PC-9 (cell line): Measurements from ENCODE around the gene KCNJ6. TPM values are rescaled to one million over a fixed set of nuclear protein-coding genes. Genes with fewer than 3 reads are reported as not detected.

Source experiments
- BruUV-seq: library from RNA; stranded (reverse); fragments of 400-500 nt; replicated peaks from 2 replicates; lab custom pipeline; 2021; lab: Mats Ljungman, UMichigan
- CTCF ChIA-PET: fragments of 300-600 bp; sonication (Branson Sonifier 250); formaldehyde crosslinking; loops from one replicate; lab custom pipeline; 2022; ENCODE audit warnings: antibody characterized with exemption; lab: Charles Lee
- POLR2A ChIA-PET: fragments of 300-600 bp; sonication (Branson Sonifier 250); formaldehyde crosslinking; loops from one replicate; lab custom pipeline; 2022; ENCODE audit warnings: antibody characterized with exemption; ENCODE audit not compliant: unreplicated experiment; lab: Charles Lee
- DNase-seq, 2 experiments: peaks; one replicate each; pipeline versions ENCODE4 v3.0.0 to v3.0.0-alpha.2; 2015 to 2022; ENCODE audit warnings: mixed read lengths in 1 of 2
- H2AFZ ChIP-seq: fragments of 200-600 bp; sonication (generic); 2 replicates; pipeline ENCODE4 v1.8.1; 2017; ENCODE audit warnings: antibody characterized with exemption
- H3F3A ChIP-seq: fragments of 200-600 bp; sonication (generic); 2 replicates; pipeline ENCODE4 v1.8.1; 2017; ENCODE audit warnings: antibody characterized with exemption, mild to moderate bottlenecking, low read depth; ENCODE audit not compliant: insufficient read depth
- H3K27ac ChIP-seq: fragments of 200-600 bp; sonication (generic); 2 replicates; pipeline ENCODE4 v1.6.1; 2016; ENCODE audit warnings: mixed run types
- H3K27me3 ChIP-seq: fragments of 200-600 bp; sonication (generic); 2 replicates; pipeline ENCODE4 v1.6.1; 2016; ENCODE audit warnings: low read depth, mixed run types; ENCODE audit not compliant: insufficient read depth
- H3K36me3 ChIP-seq: fragments of 200-600 bp; sonication (generic); 2 replicates; pipeline ENCODE4 v1.6.1; 2016; ENCODE audit warnings: low read depth, mixed run types
- H3K4me1 ChIP-seq: fragments of 200-600 bp; sonication (generic); replicated peaks from 2 replicates; pipeline ENCODE4 v1.6.1; 2016; ENCODE audit warnings: mixed run types; ENCODE audit not compliant: insufficient read depth
- H3K4me2 ChIP-seq: fragments of 200-600 bp; sonication (generic); 2 replicates; pipeline ENCODE4 v1.6.1; 2017; ENCODE audit warnings: mixed run types
- H3K4me3 ChIP-seq: fragments of 200-600 bp; sonication (generic); 2 replicates; pipeline ENCODE4 v1.6.1; 2016; ENCODE audit warnings: mixed run types
- H3K79me2 ChIP-seq: fragments of 200-600 bp; sonication (generic); 2 replicates; pipeline ENCODE4 v1.6.1; 2017; ENCODE audit warnings: low read depth, mixed run types
- H3K9me2 ChIP-seq: fragments of 200-600 bp; sonication (generic); 2 replicates; pipeline ENCODE4 v1.8.1; 2017; ENCODE audit warnings: mild to moderate bottlenecking; ENCODE audit not compliant: insufficient read depth
- H3K9me3 ChIP-seq: fragments of 200-600 bp; sonication (generic); 2 replicates; pipeline ENCODE4 v1.8.1; 2016; ENCODE audit warnings: low read depth; ENCODE audit not compliant: insufficient read depth
- H4K20me1 ChIP-seq: fragments of 200-600 bp; sonication (generic); 2 replicates; pipeline ENCODE4 v1.8.1; 2017; ENCODE audit not compliant: insufficient read depth
- CTCF ChIP-seq: fragments of 200-600 bp; sonication (generic); conservative IDR thresholded peaks from 2 replicates; pipeline ENCODE4 v1.6.1; 2017; ENCODE audit warnings: mixed run types, antibody characterized with exemption, mild to moderate bottlenecking, moderate library complexity
- EZH2 ChIP-seq: fragments of 200-600 bp; sonication (generic); IDR thresholded peaks from 2 replicates; pipeline ENCODE4 v1.8.0; 2017; ENCODE audit warnings: antibody characterized with exemption, low read depth
- intact Hi-C: fragments of 100-400 bp; cut with micrococcal nuclease; formaldehyde crosslinking; loops from one replicate; pipeline ENCODE4 v1.10.0; 2022; ENCODE audit not compliant: unreplicated experiment
- total RNA-seq: library from RNA; stranded (reverse); gene quantifications from 2 replicates; pipeline ENCODE4 v1.2.3, GENCODE V29; 2021

Gene KCNJ6
- total RNA-seq, 1 experiment from 2014 or later = not detected

- TF ChIP-seq CTCF = no peak
- Histone ChIP-seq H3K9me3 (no peaks in the 10 kb centered on the region), H3K27ac (no peak overlapping the region), H3K9me2 (no peaks in the 10 kb centered on the region), H3K79me2 (no peaks in the 10 kb centered on the region), H3K27me3 (peaks cover 8% of the 10 kb centered on the region), H3K4me3 (no peak overlapping the region), H2AFZ (no peak overlapping the region), H3K4me1 (no peaks in the 10 kb centered on the region), H3F3A (no peaks in the 10 kb centered on the region), H3K4me2 (no peak overlapping the region), H4K20me1 (no peaks in the 10 kb centered on the region), H3K36me3 (no peaks in the 10 kb centered on the region)
- ChIA-PET CTCF (no interaction called here), POLR2A (no interaction called here)
- no peak for DNase-seq
- no TSS peak for BruUV-seq
- intact Hi-C loops = no loop called here
These were observed 46.6 kb downstream of the KCNJ6 start for GRCh38 chr21:37869661-37870060.

GRCh38 chr21:37868446-37869295 lies 47.6 kb downstream of the KCNJ6 start:
- Histone ChIP-seq H3K79me2 (no peaks in the 10 kb centered on the region), H3K27me3 (peaks cover 8% of the 10 kb centered on the region), H2AFZ (no peak overlapping the region), H3K36me3 (no peaks in the 10 kb centered on the region), H3F3A (no peaks in the 10 kb centered on the region), H3K27ac (no peak overlapping the region), H3K4me1 (no peaks in the 10 kb centered on the region), H3K4me2 (no peak overlapping the region), H3K4me3 (no peak overlapping the region), H3K9me2 (no peaks in the 10 kb centered on the region), H3K9me3 (no peaks in the 10 kb centered on the region), H4K20me1 (no peaks in the 10 kb centered on the region)
- no TSS peak for BruUV-seq
- ChIA-PET POLR2A (no interaction called here), CTCF (interaction anchor here (0.6 kb wide), 1 partner anchor 305 kb away, joined by 4 read pairs; no protein-coding TSS in a partner anchor)
- intact Hi-C loops = no loop called here
- TF ChIP-seq EZH2 = no peak
- TF ChIP-seq CTCF = no peak
- no peak for DNase-seq

- ChIA-PET POLR2A (no interaction called here), CTCF (no interaction called here)
- Histone ChIP-seq H3K27me3 (peaks cover 8% of the 10 kb centered on the region; the same call in 1 of the 2 replicates), H3K27ac (no peak overlapping the region), H3K9me2 (no peaks in the 10 kb centered on the region), H3K36me3 (no peaks in the 10 kb centered on the region), H4K20me1 (no peaks in the 10 kb centered on the region), H3K4me2 (no peak overlapping the region), H3K79me2 (no peaks in the 10 kb centered on the region), H3K4me3 (no peak overlapping the region), H3F3A (no peaks in the 10 kb centered on the region), H2AFZ (no peak overlapping the region), H3K9me3 (no peaks in the 10 kb centered on the region), H3K4me1 (no peaks in the 10 kb centered on the region)
- no peak for TF ChIP-seq CTCF
- TF ChIP-seq EZH2 = no peak
- intact Hi-C loops = no loop called here
- no peak for DNase-seq
- BruUV-seq = no TSS peak
These were observed 50.2 kb downstream of the KCNJ6 start for GRCh38 chr21:37866027-37866426.
